Measurements from ENCODE around the gene NCKAP5.

NCKAP5 gene

GRCh38 chr2:133568172-133568571, at the start of gene NCKAP5:
TSS of gene NCKAP5 (minus strand) at chr2:133568463. CDS start at chr2:133517526, 50,937 bp downstream.
- no peak for DNase-seq

- no peak for DNase-seq
Measured at GRCh38 chr2:133609664-133610063, 41.4 kb upstream of the NCKAP5 start.

GRCh38 chr2:133608291-133608690, 40.0 kb upstream of the NCKAP5 start:
- DNase-seq = no peak

GRCh38 chr2:133607679-133608078, 39.4 kb upstream of the NCKAP5 start:
- no peak for DNase-seq

GRCh38 chr2:133606616-133607015, 38.4 kb upstream of the NCKAP5 start:
- no peak for DNase-seq

- DNase-seq = no peak
Measured at GRCh38 chr2:133605766-133606137, 37.5 kb upstream of the NCKAP5 start.

- no peak for DNase-seq
Measured at GRCh38 chr2:133605011-133605765, 36.9 kb upstream of the NCKAP5 start.

- no peak for DNase-seq
Measured at GRCh38 chr2:133603109-133603508, 34.8 kb upstream of the NCKAP5 start.

- no peak for DNase-seq
Measured at GRCh38 chr2:133602538-133602937, 34.3 kb upstream of the NCKAP5 start.

GRCh38 chr2:133600266-133600928, 32.1 kb upstream of the NCKAP5 start:
- DNase-seq = no peak

GRCh38 chr2:133599811-133600210, 31.5 kb upstream of the NCKAP5 start:
- no peak for DNase-seq

GRCh38 chr2:133599211-133599803, 31.0 kb upstream of the NCKAP5 start:
- DNase-seq = no peak

- no peak for DNase-seq
Measured at GRCh38 chr2:133598769-133599168, 30.5 kb upstream of the NCKAP5 start.

GRCh38 chr2:133596701-133597393, 28.6 kb upstream of the NCKAP5 start:
- no peak for DNase-seq

- DNase-seq = no peak
Measured at GRCh38 chr2:133591164-133591563, 22.9 kb upstream of the NCKAP5 start.

- DNase-seq = no peak
Measured at GRCh38 chr2:133589456-133589855, 21.2 kb upstream of the NCKAP5 start.

GRCh38 chr2:133588144-133588543, 19.9 kb upstream of the NCKAP5 start:
- DNase-seq = no peak

- DNase-seq = no peak
Measured at GRCh38 chr2:133586978-133587377, 18.7 kb upstream of the NCKAP5 start.

GRCh38 chr2:133581010-133581760, 12.9 kb upstream of the NCKAP5 start:
- DNase-seq = no peak

GRCh38 chr2:133579274-133579673, 11.0 kb upstream of the NCKAP5 start:
- DNase-seq = no peak

GRCh38 chr2:133576714-133577113, 8.5 kb upstream of the NCKAP5 start:
- DNase-seq = no peak

GRCh38 chr2:133574620-133575019, 6.4 kb upstream of the NCKAP5 start:
- DNase-seq = no peak

GRCh38 chr2:133574186-133574585, 5.9 kb upstream of the NCKAP5 start:
- no peak for DNase-seq

All from activated naive CD4-positive, alpha-beta T cell treated with Interleukin-2 at 50 U/mL for 16 hours (primary cell).